Mucosa of descending colon (tissue), 3 donors: ENCODE data around the gene KDM4B. TPM values are rescaled to one million over a fixed set of nuclear protein-coding genes. Genes with fewer than 3 reads are reported as not detected.

Experiments
- ATAC-seq: fragments of 200-7000 bp; cut with Tn5 transposase; one replicate; pipeline ENCODE4 v1.9.1; 2020; ENCODE audit warnings: mild to moderate bottlenecking, moderate library complexity
- DNase-seq, 3 donors: peaks; one replicate each; pipeline ENCODE4 v3.0.0-alpha.2; 2020
- H3K36me3 ChIP-seq: fragments of 200-600 bp; one replicate; pipeline ENCODE4 v1.8.0; 2021; ENCODE audit warnings: low read depth, mild to moderate bottlenecking
- H3K4me1 ChIP-seq: fragments of 200-600 bp; one replicate; pipeline ENCODE4 v1.8.0; 2021; ENCODE audit warnings: low read depth, mild to moderate bottlenecking
- H3K4me3 ChIP-seq: fragments of 200-600 bp; one replicate; pipeline ENCODE4 v1.8.0; 2021; ENCODE audit warnings: mild to moderate bottlenecking
- H3K9me3 ChIP-seq: fragments of 200-600 bp; one replicate; pipeline ENCODE4 v1.8.0; 2021; ENCODE audit warnings: mild to moderate bottlenecking
- CTCF ChIP-seq: fragments of 200-600 bp; IDR thresholded peaks from one replicate; pipeline ENCODE4 v1.8.0; 2022; ENCODE audit warnings: antibody characterized with exemption, mild to moderate bottlenecking
- intact Hi-C, 2 donors: fragments of 100-400 bp; cut with DNase I in 1 of 2; cut with micrococcal nuclease in 1 of 2; formaldehyde crosslinking; loops; one replicate each; pipeline versions ENCODE4 v1.11.0 to v1.11.1; 2022; cut with DNase I, micrococcal nuclease
- total RNA-seq, 3 donors: library from RNA; stranded (reverse); fragmentation: NEBNext Ultra II Directional in 2 of 3; extraction: Animal tissue kit (Norgen Biotek cat#: 25700) in 2 of 3; gene quantifications; one replicate each; pipeline versions ENCODE4 v1.2.1 to v1.2.4, GENCODE V29; 2021 to 2023
- donor health status: DM: no; HTN: no; CAD: no; lungs with moderate emphysema.
- donor health status: DM: no; HTN: no; CAD: no.
- donor health status: DM: no; HTN: yes; CAD: no.

Gene KDM4B
- total RNA-seq, 3 donors from 2014 or later, result 42.7 to 53.8 (median 50.0) TPM

- no peaks in the 10 kb centered on the region for H3K36me3 ChIP-seq
Observed at GRCh38 chr19:5126498-5127223, 157.7 kb downstream of the KDM4B start.

GRCh38 chr19:5127717-5128116 lies 158.8 kb downstream of the KDM4B start:
- Histone ChIP-seq H3K4me1 (no peaks in the 10 kb centered on the region), H3K4me3 (no peak overlapping the region), H3K9me3 (no peaks in the 10 kb centered on the region), H3K36me3 (no peaks in the 10 kb centered on the region)
- intact Hi-C loops, result no loop called here
- no peak for DNase-seq
- no peak for TF ChIP-seq CTCF
- peak; percentile 20 for ATAC-seq

More at GRCh38 chr19:5126498-5127223, 157.7 kb downstream of the KDM4B start:
- no peak overlapping the region for H3K4me3 ChIP-seq
- H3K4me1 ChIP-seq, result no peaks in the 10 kb centered on the region
- intact Hi-C loops, result no loop called here
- no peak for ATAC-seq
- no peaks in the 10 kb centered on the region for H3K9me3 ChIP-seq
- no peak for TF ChIP-seq CTCF
- DNase-seq, result no peak

GRCh38 chr19:5128251-5128935 lies 159.5 kb downstream of the KDM4B start:
- TF ChIP-seq CTCF, result no peak
- Histone ChIP-seq H3K4me1 (no peaks in the 10 kb centered on the region), H3K36me3 (no peaks in the 10 kb centered on the region), H3K9me3 (no peaks in the 10 kb centered on the region), H3K4me3 (no peak overlapping the region)
- DNase-seq, result no peak
- intact Hi-C loops, result no loop called here
- ATAC-seq, result peak; percentile 12

- H3K4me1 ChIP-seq, result no peaks in the 10 kb centered on the region
- DNase-seq, result no peak
- no peak for TF ChIP-seq CTCF
- no peaks in the 10 kb centered on the region for H3K36me3 ChIP-seq
- H3K4me3 ChIP-seq, result no peak overlapping the region
- no peak for ATAC-seq
- intact Hi-C loops, result no loop called here
- no peaks in the 10 kb centered on the region for H3K9me3 ChIP-seq
Observed at GRCh38 chr19:5128936-5129389, 160.1 kb downstream of the KDM4B start.

GRCh38 chr19:5129691-5130090 lies 160.8 kb downstream of the KDM4B start:
- no peak for DNase-seq
- Histone ChIP-seq H3K36me3 (no peaks in the 10 kb centered on the region), H3K9me3 (no peaks in the 10 kb centered on the region), H3K4me3 (no peak overlapping the region), H3K4me1 (no peaks in the 10 kb centered on the region)
- TF ChIP-seq CTCF, result no peak
- ATAC-seq, result no peak
- intact Hi-C loops, result no loop called here
